Lower leg skin (tissue), 4 donors: ENCODE results near the gene MSI1. TPM values are rescaled to one million over a fixed set of nuclear protein-coding genes. Genes with fewer than 3 reads are reported as not detected.

Experiments used
- DNase-seq, 2 donors: peaks; one replicate each; pipeline ENCODE4 v3.0.0-alpha.2; 2019; ENCODE audit warnings: low spot score in 2 of 2
- H3K4me3 ChIP-seq: fragments of 200-600 bp; sonication (generic); 2 replicates; pipeline ENCODE4 v1.5.1; 2017; ENCODE audit warnings: mild to moderate bottlenecking, low read depth; ENCODE audit not compliant: poor library complexity, severe bottlenecking
- POLR2A ChIP-seq, 2 donors: fragments of 450-650 bp; IDR thresholded peaks; one replicate each; pipeline ENCODE4 v1.6.1; 2016 to 2017; ENCODE audit warnings: antibody characterized with exemption in 2 of 2, mild to moderate bottlenecking in 1 of 2, moderate library complexity in 1 of 2
- WGBS, 2 donors: methylation state at CpG; one replicate each; pipeline ENCODE4 v1.1.5; 2018; 5-methylcytosine and 5-hydroxymethylcytosine counted together
- intact Hi-C: fragments of 100-400 bp; cut with DNase I; formaldehyde crosslinking; loops from one replicate; pipeline ENCODE4 v1.15.0; 2023; ENCODE audit warnings: low total_unique reads
- total RNA-seq, 4 donors: library from RNA; depleted of rRNA; stranded (reverse); fragments of >200 nt; gene quantifications; one replicate each; pipeline ENCODE4 v1.1.0, GENCODE V29; 2016
- TF ChIP-seq, protein P1 (sequence below), 3 donors: fragments of 450-650 bp; IDR thresholded peaks; one replicate each; pipeline ENCODE4 v1.5.1; 2016; ENCODE audit warnings: antibody characterized with exemption in 3 of 3, mild to moderate bottlenecking in 3 of 3, moderate library complexity in 2 of 3

Gene MSI1
- total RNA-seq, 4 donors from 2014 or later: 0.07 to 0.39 TPM; not detected in 2

DNA sequence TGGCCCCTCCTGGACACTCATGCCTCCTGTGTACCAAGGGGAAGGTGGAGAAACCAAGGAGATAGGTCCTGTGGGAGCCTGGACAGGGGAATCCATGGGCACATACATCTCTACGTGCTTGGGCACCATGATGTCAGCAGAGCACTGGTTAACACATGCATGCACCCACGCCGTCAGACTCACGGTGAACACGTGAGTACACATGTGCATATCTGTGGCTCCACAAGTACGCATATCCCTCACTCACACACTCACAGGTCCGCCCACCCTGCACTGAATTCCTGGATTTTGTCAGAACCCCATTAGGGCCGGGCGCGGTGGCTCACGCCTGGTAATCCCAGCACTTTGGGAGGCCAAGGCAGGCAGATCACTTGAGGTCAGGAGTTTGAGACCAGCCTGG is 39.8 kb upstream of the MSI1 start:
- intact Hi-C loops: no loop called here
- no peak overlapping the region for H3K4me3 ChIP-seq
- 88 to 96% methylated on average over 11 of the region's 11 CpGs for WGBS, 2 donors
- no peak for DNase-seq
- TF ChIP-seq POLR2A (IDR thresholded peaks at IDR 0.05): no peak
- TF ChIP-seq, protein P1, sequence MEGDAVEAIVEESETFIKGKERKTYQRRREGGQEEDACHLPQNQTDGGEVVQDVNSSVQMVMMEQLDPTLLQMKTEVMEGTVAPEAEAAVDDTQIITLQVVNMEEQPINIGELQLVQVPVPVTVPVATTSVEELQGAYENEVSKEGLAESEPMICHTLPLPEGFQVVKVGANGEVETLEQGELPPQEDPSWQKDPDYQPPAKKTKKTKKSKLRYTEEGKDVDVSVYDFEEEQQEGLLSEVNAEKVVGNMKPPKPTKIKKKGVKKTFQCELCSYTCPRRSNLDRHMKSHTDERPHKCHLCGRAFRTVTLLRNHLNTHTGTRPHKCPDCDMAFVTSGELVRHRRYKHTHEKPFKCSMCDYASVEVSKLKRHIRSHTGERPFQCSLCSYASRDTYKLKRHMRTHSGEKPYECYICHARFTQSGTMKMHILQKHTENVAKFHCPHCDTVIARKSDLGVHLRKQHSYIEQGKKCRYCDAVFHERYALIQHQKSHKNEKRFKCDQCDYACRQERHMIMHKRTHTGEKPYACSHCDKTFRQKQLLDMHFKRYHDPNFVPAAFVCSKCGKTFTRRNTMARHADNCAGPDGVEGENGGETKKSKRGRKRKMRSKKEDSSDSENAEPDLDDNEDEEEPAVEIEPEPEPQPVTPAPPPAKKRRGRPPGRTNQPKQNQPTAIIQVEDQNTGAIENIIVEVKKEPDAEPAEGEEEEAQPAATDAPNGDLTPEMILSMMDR (IDR thresholded peaks at IDR 0.05): no peak

DNA sequence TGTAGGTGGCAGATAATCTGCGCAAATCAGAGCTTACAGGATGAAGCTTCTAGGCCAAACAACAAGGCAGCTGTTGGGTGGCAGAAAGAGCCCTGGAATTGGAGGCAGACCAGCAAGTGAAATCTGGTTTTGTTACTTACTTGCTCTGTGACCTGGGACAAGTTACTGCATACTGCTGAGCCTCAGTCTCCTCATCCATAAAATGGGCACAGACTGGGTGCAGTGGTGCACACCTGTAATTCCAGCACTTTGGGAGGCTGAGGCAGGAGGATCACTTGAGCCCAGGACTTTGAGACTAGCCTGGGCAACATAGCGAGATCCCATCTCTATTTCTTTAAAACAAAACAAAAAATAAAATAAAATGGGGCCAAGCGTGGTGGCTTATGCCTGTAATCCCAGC is 37.6 kb upstream of the MSI1 start:
- intact Hi-C loops: no loop called here

DNA sequence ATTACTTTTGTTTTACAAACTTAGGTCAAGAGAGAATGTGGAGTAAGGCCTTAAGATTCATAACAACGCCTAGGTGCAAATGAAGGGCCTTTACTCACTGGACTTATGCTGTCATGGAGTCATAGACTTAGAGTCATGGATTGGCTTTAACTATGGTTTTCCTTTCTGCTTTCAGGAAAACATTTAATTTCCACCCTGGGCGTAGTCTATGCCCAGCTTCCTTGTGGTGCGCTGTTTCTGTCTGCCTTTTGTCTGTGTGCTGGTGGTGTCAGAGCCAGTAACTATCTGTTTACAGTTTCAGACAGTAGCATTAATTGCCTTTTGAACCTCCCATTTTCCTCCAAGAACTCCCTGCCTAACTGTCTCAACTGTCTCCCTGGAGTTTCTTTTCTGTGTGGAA is 37.1 kb upstream of the MSI1 start:
- no peak for DNase-seq
- no peak for TF ChIP-seq POLR2A (IDR thresholded peaks at IDR 0.05)
- TF ChIP-seq, protein P1 (IDR thresholded peaks at IDR 0.05): no peak
- intact Hi-C loops: no loop called here
- WGBS, 2 donors: 77 to 86% methylated on average over 3 of the region's 3 CpGs
- no peak overlapping the region for H3K4me3 ChIP-seq

More for the DNA sequence above, 37.6 kb upstream of the MSI1 start:
- TF ChIP-seq, protein P1 (IDR thresholded peaks at IDR 0.05): no peak
- TF ChIP-seq POLR2A (IDR thresholded peaks at IDR 0.05): no peak
- DNase-seq: no peak
- 93 to 94% methylated on average over 3 of the region's 3 CpGs for WGBS, 2 donors
- no peak overlapping the region for H3K4me3 ChIP-seq

DNA sequence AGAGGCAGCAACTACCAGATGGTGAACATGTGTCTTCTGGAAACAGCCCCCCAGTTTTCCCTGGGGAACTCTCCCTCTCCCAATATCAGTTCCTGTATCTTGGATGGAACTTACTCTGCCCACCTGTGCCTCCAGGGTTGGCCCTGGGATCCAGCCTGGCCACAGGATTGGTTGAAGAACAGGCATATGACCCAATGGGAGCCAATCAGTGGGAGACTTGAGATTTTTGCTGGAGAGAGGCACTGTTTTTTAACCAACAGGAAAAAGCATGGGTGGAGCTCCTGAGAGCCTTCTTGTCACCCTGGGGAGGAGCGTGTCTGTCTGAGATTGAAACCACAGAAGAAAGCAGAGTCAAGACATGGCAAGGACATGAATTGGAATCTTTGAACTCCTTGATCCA is 35.3 kb upstream of the MSI1 start:
- no peak for DNase-seq
- no peak overlapping the region for H3K4me3 ChIP-seq
- 43 to 67% methylated on average over 1 of the region's 1 CpG for WGBS, 2 donors
- intact Hi-C loops: loop anchor here (1.0 kb wide), 1 partner anchor 25 kb away; no protein-coding TSS in a partner anchor
- no peak for TF ChIP-seq POLR2A (IDR thresholded peaks at IDR 0.05)
- TF ChIP-seq, protein P1 (IDR thresholded peaks at IDR 0.05): no peak

DNA sequence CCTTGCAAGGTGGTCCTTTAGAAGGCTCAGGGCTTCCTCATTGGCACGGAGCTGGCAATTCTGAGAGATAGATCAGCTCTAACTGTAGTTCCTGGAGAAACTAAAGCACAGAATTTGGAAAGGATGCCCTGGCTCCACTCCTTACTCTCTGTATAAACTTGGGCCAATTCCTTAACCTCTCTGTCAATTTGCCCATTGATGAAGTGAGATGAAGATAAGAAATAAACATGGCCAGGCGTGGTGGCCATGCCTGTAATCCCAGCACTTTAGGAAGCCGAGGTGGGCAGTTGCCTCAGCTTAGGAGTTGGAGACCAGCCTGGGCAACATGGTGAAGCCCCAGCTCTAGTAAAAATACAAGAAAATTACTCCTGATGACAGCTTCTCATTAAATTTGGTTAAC is 34.9 kb upstream of the MSI1 start:
- WGBS, 2 donors: 59 to 75% methylated on average over 3 of the region's 3 CpGs
- TF ChIP-seq, protein P1 (IDR thresholded peaks at IDR 0.05): no peak
- TF ChIP-seq POLR2A (IDR thresholded peaks at IDR 0.05): no peak
- H3K4me3 ChIP-seq: no peak overlapping the region
- intact Hi-C loops: loop anchor here (1.0 kb wide), 1 partner anchor 25 kb away; no protein-coding TSS in a partner anchor
- DNase-seq: no peak

DNA sequence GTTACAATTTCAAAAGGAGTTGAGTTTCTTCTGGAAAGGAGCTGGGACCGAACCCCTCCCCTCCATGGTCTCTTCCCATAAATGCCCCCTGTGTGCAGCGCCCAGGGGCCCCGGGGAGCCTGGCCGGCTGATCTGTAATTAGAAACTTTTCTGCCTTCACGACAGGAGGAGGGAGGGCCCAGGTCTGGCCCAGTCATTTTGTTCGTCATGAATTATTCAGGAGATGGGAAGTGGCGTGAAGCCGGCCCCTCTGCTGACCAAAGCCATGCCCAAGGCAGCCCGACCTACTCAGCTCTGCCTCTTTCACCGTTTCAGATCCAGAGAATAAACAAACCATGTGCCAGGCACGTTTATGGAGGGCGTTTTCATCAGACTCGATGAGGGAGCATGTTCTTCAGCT is 33.3 kb upstream of the MSI1 start:
- WGBS, 2 donors: 42 to 47% methylated on average over 13 of the region's 13 CpGs
- intact Hi-C loops: no loop called here
- no peak for DNase-seq
- TF ChIP-seq, protein P1 (IDR thresholded peaks at IDR 0.05): no peak
- no peak for TF ChIP-seq POLR2A (IDR thresholded peaks at IDR 0.05)
- H3K4me3 ChIP-seq: no peak overlapping the region
